Neural cell (in vitro differentiated cells): Measurements from ENCODE around the gene PARD3B.

Experiments used
- EP300 ChIP-seq: fragments of 450-650 bp; conservative IDR thresholded peaks from 2 replicates; pipeline ENCODE4 v1.6.1; 2014; ENCODE audit warnings: antibody characterized with exemption, mild to moderate bottlenecking, moderate library complexity; ENCODE audit not compliant: poor library complexity, severe bottlenecking
- EZH2 ChIP-seq: fragments of 200-600, 300-800 bp; shearing (Covaris generic), sonication (generic); IDR thresholded peaks from 2 replicates; pipeline ENCODE4 v1.6.1; 2014; ENCODE audit warnings: antibody characterized with exemption, low read length, borderline replicate concordance, mild to moderate bottlenecking; ENCODE audit not compliant: insufficient read depth, poor library complexity, severe bottlenecking
- MXI1 ChIP-seq: fragments of 450-650 bp; conservative IDR thresholded peaks from 2 replicates; pipeline ENCODE4 v1.6.1; 2014; ENCODE audit warnings: antibody characterized with exemption, mild to moderate bottlenecking; ENCODE audit not compliant: poor library complexity, severe bottlenecking
- POLR2AphosphoS5 ChIP-seq: IDR thresholded peaks from 2 replicates; pipeline ENCODE4 v1.6.1; 2012
- RAD21 ChIP-seq: fragments of 450-650 bp; conservative IDR thresholded peaks from 2 replicates; pipeline ENCODE4 v1.6.1; 2014; ENCODE audit warnings: antibody characterized with exemption, mild to moderate bottlenecking, moderate library complexity
- SMC3 ChIP-seq: fragments of 450-650 bp; conservative IDR thresholded peaks from 2 replicates; pipeline ENCODE4 v1.6.1; 2014; ENCODE audit warnings: antibody characterized with exemption, mild to moderate bottlenecking, moderate library complexity; ENCODE audit not compliant: poor library complexity
- TAF1 ChIP-seq: IDR thresholded peaks from 2 replicates; pipeline ENCODE4 v1.6.1; 2012; ENCODE audit warnings: low read depth
- TF ChIP-seq, protein P1 (sequence below): fragments of 450-650 bp; IDR thresholded peaks from 2 replicates; pipeline ENCODE4 v1.5.1; 2014; ENCODE audit warnings: antibody characterized with exemption, mild to moderate bottlenecking, moderate library complexity; ENCODE audit not compliant: poor library complexity, severe bottlenecking
- TF ChIP-seq, protein P2 (sequence below): IDR thresholded peaks from 2 replicates; pipeline ENCODE4 v1.6.1; 2012; ENCODE audit warnings: borderline replicate concordance

DNA sequence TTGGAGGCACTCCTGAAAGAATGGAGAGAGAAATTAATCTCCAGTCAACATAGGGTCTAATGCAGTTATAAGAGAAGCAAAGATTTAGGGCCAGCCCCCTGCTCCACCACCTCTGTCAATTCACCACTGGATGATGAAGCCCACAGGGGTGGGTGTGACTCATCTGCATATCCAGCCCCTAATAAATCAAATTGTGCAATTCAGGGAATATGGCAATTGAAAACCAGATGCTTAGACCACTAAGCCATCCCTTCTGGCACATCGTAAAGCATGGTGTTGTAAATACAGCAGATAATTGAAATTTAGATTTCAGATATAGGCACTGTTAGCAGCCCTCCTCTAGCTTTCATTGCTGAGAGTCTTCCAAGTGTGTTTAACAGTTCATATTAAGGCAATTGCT, 541.4 kb downstream of the PARD3B start:
- TF ChIP-seq, protein P1, sequence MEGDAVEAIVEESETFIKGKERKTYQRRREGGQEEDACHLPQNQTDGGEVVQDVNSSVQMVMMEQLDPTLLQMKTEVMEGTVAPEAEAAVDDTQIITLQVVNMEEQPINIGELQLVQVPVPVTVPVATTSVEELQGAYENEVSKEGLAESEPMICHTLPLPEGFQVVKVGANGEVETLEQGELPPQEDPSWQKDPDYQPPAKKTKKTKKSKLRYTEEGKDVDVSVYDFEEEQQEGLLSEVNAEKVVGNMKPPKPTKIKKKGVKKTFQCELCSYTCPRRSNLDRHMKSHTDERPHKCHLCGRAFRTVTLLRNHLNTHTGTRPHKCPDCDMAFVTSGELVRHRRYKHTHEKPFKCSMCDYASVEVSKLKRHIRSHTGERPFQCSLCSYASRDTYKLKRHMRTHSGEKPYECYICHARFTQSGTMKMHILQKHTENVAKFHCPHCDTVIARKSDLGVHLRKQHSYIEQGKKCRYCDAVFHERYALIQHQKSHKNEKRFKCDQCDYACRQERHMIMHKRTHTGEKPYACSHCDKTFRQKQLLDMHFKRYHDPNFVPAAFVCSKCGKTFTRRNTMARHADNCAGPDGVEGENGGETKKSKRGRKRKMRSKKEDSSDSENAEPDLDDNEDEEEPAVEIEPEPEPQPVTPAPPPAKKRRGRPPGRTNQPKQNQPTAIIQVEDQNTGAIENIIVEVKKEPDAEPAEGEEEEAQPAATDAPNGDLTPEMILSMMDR = no peak
- TF ChIP-seq EZH2 = no peak
- no peak for TF ChIP-seq MXI1
- TF ChIP-seq SMC3 = no peak
- TF ChIP-seq RAD21 = no peak
- TF ChIP-seq, protein P2, sequence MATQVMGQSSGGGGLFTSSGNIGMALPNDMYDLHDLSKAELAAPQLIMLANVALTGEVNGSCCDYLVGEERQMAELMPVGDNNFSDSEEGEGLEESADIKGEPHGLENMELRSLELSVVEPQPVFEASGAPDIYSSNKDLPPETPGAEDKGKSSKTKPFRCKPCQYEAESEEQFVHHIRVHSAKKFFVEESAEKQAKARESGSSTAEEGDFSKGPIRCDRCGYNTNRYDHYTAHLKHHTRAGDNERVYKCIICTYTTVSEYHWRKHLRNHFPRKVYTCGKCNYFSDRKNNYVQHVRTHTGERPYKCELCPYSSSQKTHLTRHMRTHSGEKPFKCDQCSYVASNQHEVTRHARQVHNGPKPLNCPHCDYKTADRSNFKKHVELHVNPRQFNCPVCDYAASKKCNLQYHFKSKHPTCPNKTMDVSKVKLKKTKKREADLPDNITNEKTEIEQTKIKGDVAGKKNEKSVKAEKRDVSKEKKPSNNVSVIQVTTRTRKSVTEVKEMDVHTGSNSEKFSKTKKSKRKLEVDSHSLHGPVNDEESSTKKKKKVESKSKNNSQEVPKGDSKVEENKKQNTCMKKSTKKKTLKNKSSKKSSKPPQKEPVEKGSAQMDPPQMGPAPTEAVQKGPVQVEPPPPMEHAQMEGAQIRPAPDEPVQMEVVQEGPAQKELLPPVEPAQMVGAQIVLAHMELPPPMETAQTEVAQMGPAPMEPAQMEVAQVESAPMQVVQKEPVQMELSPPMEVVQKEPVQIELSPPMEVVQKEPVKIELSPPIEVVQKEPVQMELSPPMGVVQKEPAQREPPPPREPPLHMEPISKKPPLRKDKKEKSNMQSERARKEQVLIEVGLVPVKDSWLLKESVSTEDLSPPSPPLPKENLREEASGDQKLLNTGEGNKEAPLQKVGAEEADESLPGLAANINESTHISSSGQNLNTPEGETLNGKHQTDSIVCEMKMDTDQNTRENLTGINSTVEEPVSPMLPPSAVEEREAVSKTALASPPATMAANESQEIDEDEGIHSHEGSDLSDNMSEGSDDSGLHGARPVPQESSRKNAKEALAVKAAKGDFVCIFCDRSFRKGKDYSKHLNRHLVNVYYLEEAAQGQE = no peak
- TF ChIP-seq POLR2AphosphoS5 = no peak
- no peak for TF ChIP-seq EP300
- TF ChIP-seq TAF1 = no peak
